Choroid plexus epithelial cell (primary cell): Measurements from ENCODE around the gene PRSS2.
"Not testable (repeated sequence)": the region's sequence is repeated elsewhere in the genome, so short reads cannot be mapped to it uniquely, and the experiment has no call there.

ENCODE experiments used
- DNase-seq: peaks from one replicate; pipeline ENCODE4 v3.0.0-alpha.2; 2010; ENCODE audit warnings: low read depth
- H3K4me3 ChIP-seq: 2 replicates; pipeline ENCODE4 v1.5.1; 2011; ENCODE audit warnings: low read depth, mild to moderate bottlenecking, control low read depth, low read length, moderate library complexity
- TF ChIP-seq, protein P1 (sequence below): conservative IDR thresholded peaks from 2 replicates; pipeline ENCODE4 v1.5.1; 2011; ENCODE audit warnings: low read depth, mild to moderate bottlenecking, control low read depth, inconsistent platforms, low read length, moderate library complexity

The PRSS2 gene

DNA sequence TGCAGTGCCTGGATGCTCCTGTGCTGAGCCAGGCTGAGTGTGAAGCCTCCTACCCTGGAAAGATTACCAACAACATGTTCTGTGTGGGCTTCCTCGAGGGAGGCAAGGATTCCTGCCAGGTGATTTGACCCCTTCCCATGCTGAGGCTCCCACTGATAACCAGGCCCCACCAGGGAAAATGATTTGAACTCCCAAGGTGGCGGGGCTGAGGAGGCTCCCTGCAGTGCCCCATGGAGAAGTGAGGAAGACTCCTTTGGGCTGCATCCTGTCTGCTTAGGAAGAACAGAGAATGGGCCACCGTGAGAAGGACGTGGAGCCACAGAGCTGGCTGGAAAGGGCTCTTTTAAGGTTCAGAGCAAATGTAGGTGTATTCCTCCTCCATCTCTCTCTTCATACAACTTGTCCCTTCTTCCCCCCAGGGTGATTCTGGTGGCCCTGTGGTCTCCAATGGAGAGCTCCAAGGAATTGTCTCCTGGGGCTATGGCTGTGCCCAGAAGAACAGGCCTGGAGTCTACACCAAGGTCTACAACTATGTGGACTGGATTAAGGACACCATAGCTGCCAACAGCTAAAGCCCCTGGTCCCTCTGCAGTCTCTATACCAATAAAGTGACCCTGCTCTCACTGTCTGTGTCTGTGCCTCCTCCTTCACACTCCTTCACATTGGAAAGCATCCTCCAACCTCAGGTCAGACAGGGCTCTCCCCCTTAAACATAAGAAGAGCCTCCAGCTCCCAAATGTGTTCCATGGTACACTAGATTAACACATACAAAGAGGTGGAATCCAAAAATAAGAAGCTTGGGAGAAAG lies 3.4 kb downstream of the PRSS2 start:
- no peak overlapping the region for H3K4me3 ChIP-seq
- no peak for DNase-seq
- TF ChIP-seq, protein P1, sequence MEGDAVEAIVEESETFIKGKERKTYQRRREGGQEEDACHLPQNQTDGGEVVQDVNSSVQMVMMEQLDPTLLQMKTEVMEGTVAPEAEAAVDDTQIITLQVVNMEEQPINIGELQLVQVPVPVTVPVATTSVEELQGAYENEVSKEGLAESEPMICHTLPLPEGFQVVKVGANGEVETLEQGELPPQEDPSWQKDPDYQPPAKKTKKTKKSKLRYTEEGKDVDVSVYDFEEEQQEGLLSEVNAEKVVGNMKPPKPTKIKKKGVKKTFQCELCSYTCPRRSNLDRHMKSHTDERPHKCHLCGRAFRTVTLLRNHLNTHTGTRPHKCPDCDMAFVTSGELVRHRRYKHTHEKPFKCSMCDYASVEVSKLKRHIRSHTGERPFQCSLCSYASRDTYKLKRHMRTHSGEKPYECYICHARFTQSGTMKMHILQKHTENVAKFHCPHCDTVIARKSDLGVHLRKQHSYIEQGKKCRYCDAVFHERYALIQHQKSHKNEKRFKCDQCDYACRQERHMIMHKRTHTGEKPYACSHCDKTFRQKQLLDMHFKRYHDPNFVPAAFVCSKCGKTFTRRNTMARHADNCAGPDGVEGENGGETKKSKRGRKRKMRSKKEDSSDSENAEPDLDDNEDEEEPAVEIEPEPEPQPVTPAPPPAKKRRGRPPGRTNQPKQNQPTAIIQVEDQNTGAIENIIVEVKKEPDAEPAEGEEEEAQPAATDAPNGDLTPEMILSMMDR: no peak

DNA sequence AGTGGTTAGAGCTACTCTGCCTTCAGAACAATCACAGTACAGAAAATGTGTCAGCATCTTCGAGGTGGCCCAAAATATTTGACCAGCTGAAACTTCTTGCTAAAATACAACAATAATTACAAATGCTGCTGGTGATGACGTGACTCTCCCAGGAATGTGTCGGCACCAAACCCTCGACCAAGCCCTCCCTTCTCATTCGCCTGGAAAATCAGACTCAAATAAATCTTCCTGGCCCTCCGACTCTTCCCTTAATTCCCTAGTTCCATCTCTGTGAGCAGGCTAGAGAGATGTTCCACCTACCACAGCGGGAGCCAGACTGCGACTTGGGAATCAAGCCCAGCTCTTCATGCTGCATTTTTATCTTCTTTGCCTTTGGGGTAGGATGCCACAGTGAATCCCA lies 4.1 kb downstream of the PRSS2 start:
- no peak overlapping the region for H3K4me3 ChIP-seq
- TF ChIP-seq, protein P1: no peak
- DNase-seq: no peak

DNA sequence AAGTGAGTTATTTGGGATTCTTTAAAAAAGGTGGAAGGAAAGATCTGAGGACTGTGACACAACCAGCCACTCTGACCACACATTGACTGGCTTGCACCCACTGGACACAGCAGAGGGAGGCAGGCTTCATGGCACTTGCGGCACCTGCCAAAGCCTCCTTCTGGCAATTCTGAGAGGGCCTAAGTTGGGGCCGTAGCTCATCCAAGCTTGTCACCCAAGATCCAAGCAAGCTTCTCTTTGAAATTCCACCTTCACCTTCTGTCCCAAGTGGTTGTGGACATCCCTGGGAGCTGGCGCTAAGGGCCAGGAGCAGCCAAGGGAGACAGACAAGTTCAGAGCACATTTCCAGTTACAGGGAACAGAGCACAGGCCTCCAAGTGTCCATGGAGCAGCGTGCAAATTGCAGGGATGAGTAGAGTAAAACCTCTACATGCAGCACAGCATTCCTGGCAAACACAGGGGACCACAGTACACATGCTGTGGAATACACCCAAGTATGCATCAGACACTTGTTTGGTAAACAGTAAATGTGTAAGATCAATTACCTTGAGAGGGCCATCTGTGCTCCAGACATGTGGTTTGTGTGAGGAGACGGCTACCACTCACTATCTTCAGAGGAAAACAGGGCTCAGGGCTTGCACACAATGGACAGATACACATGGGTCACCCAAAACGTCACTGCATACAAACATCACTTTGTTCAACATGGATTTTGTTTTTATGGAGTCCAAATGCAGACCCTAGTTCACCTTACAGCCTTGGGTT lies 4.8 kb downstream of the PRSS2 start:
- H3K4me3 ChIP-seq, DNase-seq: not testable (repeated sequence)

DNA sequence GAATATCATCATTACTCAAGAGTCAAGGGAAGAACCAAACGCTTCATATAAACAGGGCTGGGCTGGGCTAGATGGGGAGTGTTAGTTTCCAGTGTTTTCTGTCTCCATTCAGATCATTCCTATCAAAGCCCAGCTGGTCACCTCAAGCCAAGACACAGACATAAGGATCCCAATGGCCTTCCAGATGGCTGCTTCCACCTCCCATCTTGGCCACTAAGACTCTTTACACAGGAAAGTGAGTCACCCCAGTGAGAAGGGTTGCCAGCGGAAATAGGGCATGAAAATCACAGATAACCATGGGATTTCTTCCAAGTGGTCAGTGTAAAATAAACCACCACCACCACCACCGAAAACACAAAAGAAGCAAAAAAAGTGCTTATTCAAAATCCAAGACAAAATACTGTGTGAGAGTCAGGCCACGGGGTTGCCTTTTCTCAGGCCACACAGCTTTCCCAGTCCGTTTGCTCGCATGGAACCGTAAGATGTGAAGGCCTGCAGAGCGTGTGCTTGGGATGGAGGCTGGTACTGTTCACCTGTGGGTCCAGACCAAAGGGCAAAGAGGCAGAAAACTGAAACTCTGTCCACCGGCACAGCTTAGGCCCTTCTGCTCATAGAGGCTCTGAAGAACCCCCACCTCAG lies 5.6 kb downstream of the PRSS2 start:
- no peak overlapping the region for H3K4me3 ChIP-seq
- DNase-seq: peak; percentile 46
- TF ChIP-seq, protein P1: no peak

DNA sequence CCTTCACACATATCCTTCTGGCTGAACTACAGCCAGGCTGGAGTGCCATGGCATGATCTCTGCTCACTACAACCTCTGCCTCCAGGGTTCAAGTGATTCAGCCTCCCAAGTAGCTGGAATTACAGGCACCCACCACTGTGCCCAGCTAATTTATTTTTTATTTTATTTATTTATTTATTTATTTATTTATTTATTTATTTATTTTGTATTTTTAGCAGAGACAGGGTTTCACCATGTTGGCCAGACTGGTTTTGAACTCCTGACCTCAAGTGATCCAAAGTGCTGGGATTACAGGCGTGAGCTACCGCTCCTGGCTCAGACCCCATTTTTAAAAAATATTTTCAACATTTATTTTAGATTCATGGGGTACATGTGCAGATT lies 6.1 kb downstream of the PRSS2 start:
- not testable (repeated sequence) for DNase-seq, H3K4me3 ChIP-seq

DNA sequence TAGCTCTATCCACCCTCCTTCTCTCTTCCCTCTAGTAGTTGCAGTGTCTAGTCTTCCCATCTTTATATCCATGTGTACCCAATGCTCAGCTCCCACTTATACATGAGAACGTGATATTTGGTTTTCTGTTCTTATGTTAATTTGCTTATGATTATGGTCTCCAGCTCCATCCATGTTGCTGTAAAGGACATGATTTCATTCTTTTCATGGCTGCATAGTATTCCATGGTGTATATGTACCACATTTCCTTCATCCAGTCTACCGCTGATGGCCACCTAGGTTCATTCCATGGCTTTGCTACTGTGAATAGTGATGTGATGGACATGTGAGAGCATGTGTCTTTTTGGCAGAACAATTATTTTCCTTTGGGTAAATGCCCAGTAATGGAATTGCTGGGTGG lies 6.5 kb downstream of the PRSS2 start:
- H3K4me3 ChIP-seq: no peak overlapping the region
- no peak for DNase-seq
- TF ChIP-seq, protein P1: no peak

DNA sequence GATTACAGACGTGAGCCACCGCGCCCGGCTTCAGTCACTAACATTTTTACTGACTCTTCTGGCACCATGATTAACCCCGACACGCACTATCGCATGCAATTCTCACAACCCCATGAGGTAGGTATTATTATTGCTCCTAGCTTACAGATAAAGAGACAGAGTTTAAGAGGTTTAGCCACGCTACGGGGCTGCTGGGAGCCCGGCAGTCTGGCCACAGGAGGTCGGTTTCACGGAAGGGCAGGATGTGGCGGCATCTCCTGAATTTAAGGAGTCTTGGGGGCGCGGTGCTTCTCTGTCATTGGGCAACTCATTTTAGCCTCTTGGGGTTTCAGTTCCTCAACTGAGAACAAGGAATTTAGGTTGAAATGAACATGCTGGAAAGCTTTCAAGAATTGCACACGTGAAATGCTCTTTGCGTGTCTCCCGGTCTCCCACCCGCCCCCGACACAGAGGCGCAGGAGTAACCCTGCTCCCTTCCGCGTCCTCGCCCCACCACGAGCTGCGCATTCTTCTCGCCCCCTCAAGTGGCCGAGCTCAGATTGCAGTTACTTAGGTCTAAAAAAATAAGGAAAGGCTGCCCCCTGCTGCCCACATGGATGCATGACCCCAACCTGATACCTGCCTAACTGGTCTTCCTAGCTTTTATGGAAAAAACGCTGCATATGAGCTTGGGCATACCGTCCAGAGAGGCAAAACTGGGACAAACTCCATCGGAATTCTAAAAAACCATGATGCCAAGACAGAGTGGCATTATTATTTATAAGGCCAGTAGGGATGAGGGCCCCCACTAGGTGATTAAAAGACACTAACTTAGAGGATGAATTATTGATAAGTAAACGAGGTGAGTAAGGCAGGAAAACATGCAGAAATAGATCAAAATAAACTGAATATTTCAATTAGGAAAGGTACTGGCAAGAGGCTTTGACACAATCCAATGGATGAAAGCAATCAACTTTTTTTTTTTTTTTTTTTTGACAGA lies 12.4 kb downstream of the PRSS2 start:
- H3K4me3 ChIP-seq: peak overlapping the region; percentile 53
- TF ChIP-seq, protein P1: peak; percentile 97
- DNase-seq: peak; percentile 97
